Left cardiac atrium (tissue), 4 donors: ENCODE results near the gene ADAMTS3. TPM values are rescaled to one million over a fixed set of nuclear protein-coding genes. Genes with fewer than 3 reads are reported as not detected.
A peak's percentile ranks its signal among the peaks of the same experiment; 100 is the strongest.
"Not testable (repeated sequence)": the region's sequence is repeated elsewhere in the genome, so short reads cannot be mapped to it uniquely, and the experiment has no call there.

Experiments used
- ATAC-seq, 2 donors: fragments of 200-7000 bp; cut with Tn5 transposase; one replicate each; pipeline ENCODE4 v1.9.1; 2020; ENCODE audit warnings: mild to moderate bottlenecking in 2 of 2, moderate library complexity in 2 of 2
- DNase-seq: peaks from one replicate; pipeline ENCODE4 v3.0.0-alpha.2; 2020
- intact Hi-C, 2 donors: fragments of 100-400 bp; cut with DNase I; formaldehyde crosslinking; loops; one replicate each; pipeline versions ENCODE4 v1.14.1 to v1.15.1; 2022 to 2023
- total RNA-seq, 2 donors: library from RNA; stranded (reverse); fragmentation: NEBNext Ultra II Directional; extraction: Animal tissue kit (Norgen Biotek cat#: 25700); gene quantifications; one replicate each; pipeline ENCODE4 v1.2.1, GENCODE V29; 2021
- donor health status: DM: no; HTN: yes; CAD: no.
- donor health status: DM: no; HTN: yes; CAD: no; lungs with severe emphysema.
- donor health status: DM: yes; HTN: yes; CAD: no.
- donor health status: Dilated cardiomyopathy.

Gene ADAMTS3
- total RNA-seq, 2 donors from 2014 or later = 1.2 to 1.7 TPM

DNA sequence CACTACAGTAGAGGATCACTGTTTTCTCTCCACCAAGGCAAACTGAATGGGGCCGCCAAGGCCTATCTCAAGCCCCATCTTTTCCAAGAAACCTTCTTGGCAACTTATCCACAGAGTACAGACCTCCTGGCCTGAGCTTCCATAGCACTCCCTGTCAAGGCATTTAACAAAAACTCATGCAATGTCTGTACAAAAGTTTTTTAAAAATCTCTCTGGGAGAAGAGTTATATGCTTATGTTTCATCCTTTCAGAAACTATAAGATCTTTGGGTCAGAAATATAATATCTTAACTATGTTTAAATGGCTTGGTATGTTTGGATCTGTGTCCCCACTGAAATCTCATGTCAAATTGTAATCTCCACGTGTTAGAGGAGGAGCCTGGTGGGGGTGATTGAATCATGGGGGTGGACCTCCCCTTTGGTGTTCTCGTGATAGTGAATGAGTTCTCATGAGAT is 13.6 kb downstream of the ADAMTS3 start:
- ATAC-seq (no peak), DNase-seq (no peak)
- intact Hi-C loops = no loop called here

DNA sequence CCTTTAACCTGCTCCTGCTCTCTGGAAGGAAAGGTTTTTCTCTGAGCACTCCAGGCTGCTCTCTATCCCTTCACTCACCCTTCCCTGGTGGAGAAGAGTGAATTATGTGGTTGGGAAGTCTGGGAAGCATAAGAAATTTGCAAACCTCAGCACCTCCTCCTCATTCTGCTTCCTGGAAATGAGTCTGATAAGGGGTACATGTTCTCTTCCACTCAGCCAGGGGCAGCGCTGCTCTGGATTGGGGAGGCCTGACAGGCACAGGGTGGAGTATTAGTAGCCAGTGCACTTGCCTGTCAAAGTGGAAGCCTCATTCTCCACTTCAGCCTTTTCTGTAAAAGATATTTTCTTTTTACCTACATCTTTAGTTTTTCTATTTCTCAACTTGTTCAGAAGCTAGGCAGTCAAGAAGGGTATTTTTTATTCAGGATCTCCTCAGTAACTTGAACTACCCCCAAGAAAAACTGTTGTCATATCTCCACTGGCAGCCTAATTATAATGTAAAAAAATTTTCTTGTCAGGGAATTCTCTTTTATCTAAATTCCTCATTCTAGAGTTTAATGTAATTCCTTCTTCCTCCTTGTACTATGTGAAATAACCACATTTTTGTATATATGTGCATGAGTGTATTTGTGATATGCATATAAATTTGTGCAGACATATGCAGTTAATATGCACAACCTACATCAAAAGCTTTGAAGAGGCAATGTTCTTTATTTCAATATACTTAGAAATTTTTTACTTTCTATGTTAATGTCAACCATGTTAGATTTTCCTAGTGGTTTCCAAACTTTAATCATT is 15.3 kb downstream of the ADAMTS3 start:
- DNase-seq (peak; percentile 41), ATAC-seq (peak; percentile 65 to 70)

DNA sequence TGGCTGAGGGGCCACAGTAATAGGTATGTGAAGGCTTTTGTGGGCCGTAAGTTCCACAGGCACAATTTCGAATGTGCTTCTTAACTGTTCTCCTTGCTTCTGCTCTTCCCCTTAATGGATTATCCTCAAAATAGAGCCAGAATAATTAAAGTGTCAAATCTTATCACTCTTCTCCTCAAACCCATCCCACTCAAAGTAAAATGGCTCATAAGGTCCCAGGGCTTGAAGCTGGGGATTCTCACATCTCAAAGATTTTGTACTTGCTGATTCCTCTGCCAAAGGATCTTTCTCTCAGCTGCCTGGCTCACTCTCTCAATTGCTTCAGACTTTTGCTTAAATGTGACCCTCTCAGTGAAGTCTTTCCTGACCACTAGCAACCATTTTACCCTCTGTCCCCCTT is 16.6 kb downstream of the ADAMTS3 start:
- DNase-seq (no peak), ATAC-seq (no peak)
- intact Hi-C loops = no loop called here

More for the DNA sequence above, 15.3 kb downstream of the ADAMTS3 start:
- intact Hi-C loops = no loop called here

DNA sequence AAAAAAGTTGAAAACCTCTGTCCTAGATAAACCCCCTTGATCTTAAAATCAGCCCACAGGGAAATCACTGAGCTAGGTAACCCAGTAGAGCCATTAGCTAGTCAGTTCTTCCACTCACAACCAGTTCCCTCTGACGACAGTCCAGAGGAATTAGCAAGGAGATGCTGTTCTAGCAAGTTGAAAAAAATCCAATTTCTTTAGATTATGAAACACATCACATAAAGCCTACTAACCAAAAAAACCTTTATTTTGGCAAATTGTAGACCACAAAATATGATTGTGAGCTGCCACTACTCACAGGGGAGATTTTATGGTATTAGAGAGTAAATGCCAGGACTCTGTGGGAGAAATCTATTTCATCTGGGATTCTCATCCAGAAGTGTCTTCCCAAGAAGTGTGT is 22.6 kb downstream of the ADAMTS3 start:
- no peak for ATAC-seq
- DNase-seq = no peak
- intact Hi-C loops = no loop called here

DNA sequence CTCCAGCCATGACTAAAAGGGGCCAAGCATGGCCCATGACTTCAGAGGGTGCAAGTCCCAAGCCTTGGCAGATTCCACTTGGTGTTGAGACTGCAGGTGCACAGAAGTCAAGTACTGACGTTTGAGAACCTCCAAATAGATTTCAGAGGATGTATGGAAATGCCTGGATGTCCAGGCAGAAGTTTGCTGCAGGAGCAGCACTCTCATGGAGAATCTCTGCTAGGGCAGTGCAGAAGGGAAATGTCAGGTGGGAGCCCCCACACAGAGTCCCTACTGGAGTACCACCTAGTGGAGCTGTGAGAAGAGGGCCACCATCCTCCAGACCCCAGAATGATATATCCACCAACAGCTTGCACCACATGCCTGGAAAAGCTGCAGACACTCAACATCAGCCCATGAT is 28.3 kb downstream of the ADAMTS3 start:
- intact Hi-C loops, ATAC-seq, DNase-seq: not testable (repeated sequence)

DNA sequence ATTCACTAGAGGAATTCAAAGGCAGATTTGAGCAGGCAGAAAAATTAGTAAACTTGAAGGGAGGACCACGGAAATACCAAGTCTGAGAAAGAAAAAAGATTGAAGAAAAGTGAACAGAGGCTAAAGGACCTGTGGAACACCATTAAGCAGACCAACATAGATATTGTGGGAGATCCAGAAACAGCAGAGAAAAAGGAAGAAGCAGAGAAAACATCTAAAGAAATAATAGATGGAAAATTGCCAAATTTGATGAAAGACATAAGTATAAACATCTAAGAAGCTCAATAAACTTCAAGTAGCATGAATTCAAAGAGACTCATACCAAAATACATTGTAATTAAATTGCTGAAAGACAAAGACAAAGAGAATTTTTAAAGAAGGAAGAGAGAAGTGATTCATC is 31.0 kb downstream of the ADAMTS3 start:
- no peak for ATAC-seq
- DNase-seq = no peak
- intact Hi-C loops = no loop called here

DNA sequence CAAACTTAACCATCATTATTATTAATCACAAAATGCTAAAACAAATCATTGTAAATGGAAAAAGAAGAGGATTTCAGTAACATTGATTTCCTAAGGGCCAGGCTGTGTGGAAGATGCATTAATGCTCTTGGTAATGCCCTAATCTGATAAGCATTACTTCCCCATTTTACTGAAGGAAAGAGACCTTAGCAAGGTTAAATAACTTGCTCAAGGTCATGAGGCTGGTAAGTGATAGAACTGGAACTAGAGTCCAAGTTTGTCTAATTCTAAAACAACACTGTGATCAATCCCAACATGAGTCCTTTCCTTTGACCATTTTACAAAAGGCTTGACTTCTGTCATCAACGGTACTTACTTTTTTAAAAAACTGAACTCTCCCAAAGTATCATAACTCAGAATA is 32.6 kb downstream of the ADAMTS3 start:
- DNase-seq (no peak), ATAC-seq (no peak)
- intact Hi-C loops = no loop called here

DNA sequence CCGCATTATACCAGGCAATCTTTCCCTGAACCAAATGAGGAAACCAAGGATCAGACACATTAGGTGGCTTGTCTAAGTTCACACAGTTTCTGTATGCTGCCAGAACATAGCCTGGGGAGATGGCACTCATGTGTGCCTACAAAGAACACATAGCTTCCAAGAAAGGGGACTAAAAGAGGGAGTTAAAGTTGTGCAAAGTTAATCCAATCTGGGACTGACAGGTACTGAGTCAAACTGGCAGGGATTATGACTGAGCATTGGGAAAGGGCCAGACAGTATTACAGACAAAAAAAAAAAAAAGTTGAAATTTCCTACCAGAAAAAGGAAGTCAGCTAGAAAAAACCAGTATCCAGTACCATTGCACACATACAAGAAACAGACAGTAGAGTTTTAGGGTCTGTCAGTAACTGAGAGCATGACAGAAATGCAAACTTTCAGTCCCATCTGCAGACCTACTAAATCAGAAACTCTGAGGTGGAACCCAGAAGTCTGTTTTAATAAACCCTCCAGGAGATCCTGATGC is 37.2 kb downstream of the ADAMTS3 start:
- ATAC-seq (peak in 1 of 2 donors; percentile 35), DNase-seq (no peak)
- intact Hi-C loops = no loop called here

DNA sequence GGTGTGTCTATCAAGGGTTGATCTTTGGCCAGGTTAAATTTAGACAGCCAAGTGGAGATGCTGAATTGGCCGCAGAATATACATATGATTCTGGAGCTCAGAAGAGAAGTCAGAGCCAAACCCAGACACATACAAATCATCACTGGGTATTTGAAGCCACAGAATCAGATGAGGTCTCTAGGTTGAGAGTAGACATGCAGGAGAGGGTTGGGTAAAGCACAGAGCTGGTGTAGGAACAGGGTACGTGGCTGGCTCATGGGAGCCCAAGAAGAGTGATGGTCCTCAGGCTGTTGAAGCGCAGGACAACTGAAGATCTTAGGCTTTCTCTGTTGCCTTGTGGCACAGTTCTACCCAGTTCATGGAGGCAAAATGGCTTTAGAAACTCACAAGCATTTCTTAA is 37.7 kb downstream of the ADAMTS3 start:
- intact Hi-C loops = no loop called here
- ATAC-seq = no peak

DNA sequence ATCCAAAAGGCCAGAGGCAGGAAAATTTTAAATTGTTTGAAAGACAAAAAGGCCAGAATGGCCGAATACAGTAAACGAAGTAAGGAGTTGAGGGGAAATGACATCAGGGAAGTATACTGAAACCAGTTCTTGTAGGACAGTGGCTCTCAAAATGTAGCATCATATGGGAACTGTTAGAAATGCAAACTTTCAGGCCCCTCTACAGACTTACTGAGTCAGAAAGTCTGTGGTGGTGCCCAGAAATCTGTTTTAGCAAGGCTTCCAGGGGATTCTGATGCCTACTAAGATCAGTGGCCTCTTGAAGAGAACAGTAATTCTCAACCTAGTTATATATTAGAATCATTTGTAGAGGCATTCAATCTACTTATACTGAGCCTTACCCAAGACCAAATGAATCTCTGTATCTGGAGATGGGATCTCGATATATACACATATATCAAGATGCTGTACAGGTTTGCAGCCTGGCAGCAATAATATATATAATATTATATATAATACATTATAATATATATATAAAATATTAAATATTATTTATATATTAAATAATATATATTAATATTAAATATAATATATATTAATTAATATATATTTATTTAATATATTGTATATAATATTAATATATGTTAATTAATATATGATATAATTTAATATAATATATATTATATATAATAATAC is 39.7 kb downstream of the ADAMTS3 start:
- intact Hi-C loops = no loop called here
- DNase-seq (no peak), ATAC-seq (no peak)

More for the DNA sequence above, 37.7 kb downstream of the ADAMTS3 start:
- no peak for DNase-seq

DNA sequence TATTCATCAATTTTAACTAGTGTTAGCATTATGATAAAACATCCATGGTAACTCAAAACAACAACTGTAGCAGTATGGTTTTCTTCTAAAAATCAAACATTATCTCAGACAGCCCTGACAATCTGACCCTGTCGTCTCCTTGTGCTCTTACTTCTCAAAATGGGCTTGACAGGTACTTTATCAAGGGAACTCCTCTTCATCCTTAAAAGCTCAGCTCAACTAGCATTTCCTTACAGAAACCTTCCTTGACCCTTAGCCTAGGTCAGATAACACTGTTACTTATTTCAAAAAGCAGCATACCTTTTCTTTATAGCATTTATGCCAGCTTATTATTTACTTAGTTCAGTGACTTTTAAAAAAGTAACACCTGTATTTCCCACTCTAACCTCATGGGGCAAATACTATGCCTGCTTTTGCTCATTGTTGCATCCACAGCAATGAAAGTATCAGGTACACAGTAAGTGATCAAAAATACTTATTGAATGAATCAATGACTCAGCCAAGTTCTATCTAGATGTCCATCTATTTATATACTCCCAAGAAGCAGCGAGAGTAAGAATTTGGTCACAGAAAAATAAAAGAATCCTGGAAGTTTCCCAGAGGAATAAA is 41.9 kb downstream of the ADAMTS3 start:
- DNase-seq (no peak), ATAC-seq (no peak)
- intact Hi-C loops = no loop called here

DNA sequence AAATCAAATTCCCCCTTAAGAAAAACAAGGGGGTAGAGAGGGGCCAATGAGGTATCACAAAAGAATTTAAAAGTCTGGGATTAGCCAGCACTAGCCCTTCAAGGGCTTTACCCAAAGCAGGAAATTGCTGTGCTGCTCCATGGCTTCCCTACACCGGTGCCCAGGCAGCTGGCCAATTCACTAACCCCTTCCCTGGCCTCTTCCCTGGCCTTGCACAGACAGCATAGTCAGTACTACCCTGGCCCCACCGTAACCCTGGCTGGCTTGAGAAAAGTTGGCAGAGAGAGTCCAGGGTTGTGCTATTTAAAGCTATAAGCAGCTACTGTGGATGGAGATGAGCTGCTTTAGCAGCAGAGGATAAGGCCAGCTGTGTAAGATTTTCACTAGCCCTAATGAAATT is 43.1 kb downstream of the ADAMTS3 start:
- DNase-seq = peak; percentile 72
- intact Hi-C loops = no loop called here
- peak; percentile 98 for ATAC-seq

DNA sequence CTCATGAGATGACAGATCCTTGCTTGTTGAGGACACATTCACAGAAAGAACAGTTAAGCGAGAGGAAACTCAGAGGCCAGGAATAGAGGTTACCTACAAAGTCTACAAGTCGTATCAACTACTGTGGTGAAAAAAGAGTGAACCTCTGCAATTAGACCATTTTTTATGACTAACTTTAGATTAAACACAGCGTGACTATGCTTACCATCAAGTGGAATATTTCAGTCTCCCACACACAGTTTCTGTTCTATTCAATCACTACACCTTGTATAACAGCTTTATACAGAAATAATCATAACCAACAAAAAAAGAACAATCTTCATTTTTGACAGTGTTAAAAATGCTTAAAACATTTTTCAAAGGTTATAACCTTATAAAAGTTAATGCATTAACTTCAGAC is 46.6 kb downstream of the ADAMTS3 start:
- intact Hi-C loops = no loop called here
- no peak for DNase-seq
- no peak for ATAC-seq

DNA sequence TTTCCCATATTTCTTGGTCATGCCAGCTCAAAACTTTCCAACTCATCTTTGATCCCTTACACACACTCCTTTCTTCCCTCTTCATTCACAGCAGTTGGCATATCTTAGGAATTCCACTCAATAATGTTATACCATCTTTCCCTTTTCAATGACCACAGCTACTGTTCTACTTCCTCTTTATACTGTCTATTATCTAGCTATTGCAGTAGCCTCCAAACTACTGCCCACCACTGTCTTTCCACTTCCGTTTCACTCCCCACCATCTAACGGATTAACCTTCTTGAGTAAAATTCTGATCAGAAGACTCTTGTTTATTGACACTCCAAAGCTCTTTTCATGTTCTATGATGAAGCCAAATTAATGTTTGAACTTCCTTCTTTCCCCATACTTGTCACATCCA is 55.8 kb downstream of the ADAMTS3 start:
- DNase-seq (no peak), ATAC-seq (no peak)
- intact Hi-C loops = no loop called here

DNA sequence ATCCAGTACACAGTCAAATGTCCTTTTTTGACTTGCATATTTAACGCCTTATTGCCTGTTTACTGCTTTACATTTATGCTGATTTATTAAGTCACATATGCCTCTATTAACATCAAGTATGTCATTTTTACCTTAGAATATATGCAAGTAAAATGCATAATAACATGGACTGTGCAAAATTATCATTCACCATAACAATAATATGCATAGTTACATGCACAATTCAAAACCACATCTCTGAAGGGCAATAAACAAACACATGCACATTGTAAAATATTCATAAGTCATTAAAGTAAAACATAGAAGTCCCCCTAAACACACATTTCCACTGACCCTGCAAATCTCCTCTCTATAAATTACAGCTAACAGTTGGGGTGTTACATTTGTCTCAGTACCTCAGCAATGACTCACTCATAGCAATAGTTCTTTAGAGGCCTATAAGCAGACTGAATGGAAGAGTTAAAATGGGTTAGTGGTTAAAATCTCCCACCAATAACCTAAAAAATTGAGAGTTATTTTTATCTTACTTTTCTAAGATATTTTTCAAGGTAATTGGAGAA is 61.1 kb downstream of the ADAMTS3 start:
- intact Hi-C loops = loop anchor here in 1 of 2 donors (10.0 kb wide), 1 partner anchor 517 kb away; no protein-coding TSS in a partner anchor
- ATAC-seq (no peak), DNase-seq (no peak)

DNA sequence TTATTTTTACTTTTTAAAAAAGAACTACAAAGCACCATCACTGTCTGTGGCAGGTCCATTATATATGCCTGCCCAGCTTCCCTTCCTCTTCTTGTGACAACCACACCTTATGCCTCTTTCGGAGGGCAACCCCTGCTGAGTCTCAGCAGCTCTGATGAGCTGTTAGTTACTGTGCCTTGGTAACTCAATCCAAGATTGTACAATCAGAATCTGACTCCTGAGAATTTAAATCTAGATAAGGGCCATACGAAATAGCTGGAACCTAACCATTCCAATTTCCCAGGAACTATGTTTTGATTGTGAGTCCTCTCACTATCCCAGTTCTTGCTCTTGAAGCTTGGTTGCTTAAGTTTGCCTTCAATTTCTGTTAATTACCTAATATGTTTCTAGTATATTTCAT is 61.9 kb downstream of the ADAMTS3 start:
- intact Hi-C loops = loop anchor here in 1 of 2 donors (10.0 kb wide), 1 partner anchor 518 kb away; no protein-coding TSS in a partner anchor
- DNase-seq = no peak
- peak in 1 of 2 donors; percentile 34 for ATAC-seq

DNA sequence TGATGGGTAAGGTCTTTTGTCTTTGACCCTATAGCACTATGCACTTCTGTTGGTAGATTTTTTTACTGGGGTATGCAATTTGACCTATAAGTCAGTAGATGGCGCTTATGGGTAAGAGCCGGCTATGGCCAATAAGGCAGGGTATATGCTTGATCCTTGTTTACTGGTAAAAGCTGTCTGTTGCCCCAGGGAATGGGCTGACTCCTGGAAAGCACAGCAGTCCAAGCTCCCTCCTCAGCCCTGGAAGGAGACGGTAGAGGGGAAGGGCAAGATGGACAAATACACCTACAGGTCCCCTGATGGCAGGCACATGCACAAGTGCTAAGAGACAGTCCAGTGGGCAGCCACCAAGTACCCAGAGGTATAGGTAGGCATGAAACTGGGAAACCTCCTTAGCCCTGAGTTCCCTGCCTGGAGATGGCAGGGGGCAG is 63.7 kb downstream of the ADAMTS3 start:
- ATAC-seq (peak; percentile 55 to 77), DNase-seq (peak; percentile 23)
- intact Hi-C loops = loop anchor here (2.0 to 10.0 kb wide), 2 partner anchors 513 to 519 kb away; no protein-coding TSS in a partner anchor

DNA sequence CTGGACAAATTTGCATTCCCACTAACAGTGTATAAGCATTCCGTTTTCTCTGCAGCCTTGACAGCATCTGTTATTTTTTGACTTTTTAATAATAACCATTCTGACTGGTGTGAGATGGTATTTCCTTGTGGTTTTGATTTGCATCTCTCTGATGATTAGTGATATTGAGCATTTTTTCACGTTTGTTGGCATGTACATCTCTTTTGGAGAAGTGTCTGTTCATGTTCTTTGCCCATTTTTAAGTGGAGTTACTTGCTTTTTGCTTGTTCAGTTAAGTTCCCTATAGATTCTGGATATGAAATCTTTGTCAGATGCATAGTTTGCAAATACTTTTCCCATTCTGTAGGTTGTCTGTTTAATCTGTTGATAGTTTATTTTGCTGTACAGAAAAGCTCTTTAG is 68.8 kb downstream of the ADAMTS3 start:
- intact Hi-C loops = loop anchor here in 1 of 2 donors (10.0 kb wide), 1 partner anchor 525 kb away; no protein-coding TSS in a partner anchor
- ATAC-seq (no peak), DNase-seq (no peak)

DNA sequence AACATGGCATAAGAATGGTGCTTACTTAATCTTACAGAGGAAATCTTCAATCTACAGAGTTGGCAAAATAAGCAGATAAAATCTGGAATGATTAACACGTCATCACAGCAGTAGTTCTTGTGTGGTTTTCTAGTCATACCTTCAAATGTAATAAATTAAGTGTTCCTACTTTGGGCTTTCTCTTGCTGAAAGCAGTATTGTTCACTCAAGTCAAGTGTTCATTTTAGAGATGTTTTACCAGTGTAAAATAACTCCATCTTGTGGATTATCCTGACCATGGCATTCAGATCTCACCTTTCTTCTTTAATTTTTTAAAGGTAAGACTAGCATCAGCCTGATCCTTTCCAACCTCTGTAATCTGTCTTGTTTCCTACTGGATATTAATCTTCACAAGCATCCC is 72.9 kb downstream of the ADAMTS3 start:
- intact Hi-C loops = no loop called here
- no peak for DNase-seq
- ATAC-seq = no peak
